HEK293 (cell line): Measurements from ENCODE around the gene SYNGR3.

ENCODE experiments used
- TF ChIP-seq, protein P1 (sequence below): fragments of 450-650 bp; formaldehyde crosslinking; IDR thresholded peaks from 2 replicates; pipeline ENCODE4 v1.5.1; 2016; ENCODE audit warnings: missing biosample characterization, missing genetic modification characterization
- TF ChIP-seq, protein P2 (sequence below): fragments of 450-650 bp; formaldehyde crosslinking; IDR thresholded peaks from 2 replicates; pipeline ENCODE4; 2016; ENCODE audit warnings: missing biosample characterization, missing genetic modification characterization

DNA sequence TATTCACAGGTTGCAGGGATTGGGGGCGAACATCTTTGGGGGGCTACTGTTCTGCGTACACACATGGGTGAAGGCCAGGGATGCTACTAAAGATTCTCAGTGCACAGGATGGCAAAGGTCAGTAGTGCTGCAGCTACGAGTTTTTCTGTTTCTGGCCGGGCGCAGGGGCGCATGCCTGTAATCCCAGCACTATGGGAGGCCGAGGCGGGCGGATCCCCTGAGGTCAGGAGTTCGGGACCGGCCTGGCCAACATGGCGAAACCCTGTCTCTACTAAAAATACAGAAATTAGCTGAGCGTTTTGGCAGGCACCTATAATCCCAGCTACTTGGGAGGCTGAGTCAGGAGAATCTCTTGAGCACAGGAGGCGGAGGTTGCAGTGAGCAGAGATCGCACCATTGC lies 23.8 kb downstream of the SYNGR3 start:
- TF ChIP-seq, protein P1, sequence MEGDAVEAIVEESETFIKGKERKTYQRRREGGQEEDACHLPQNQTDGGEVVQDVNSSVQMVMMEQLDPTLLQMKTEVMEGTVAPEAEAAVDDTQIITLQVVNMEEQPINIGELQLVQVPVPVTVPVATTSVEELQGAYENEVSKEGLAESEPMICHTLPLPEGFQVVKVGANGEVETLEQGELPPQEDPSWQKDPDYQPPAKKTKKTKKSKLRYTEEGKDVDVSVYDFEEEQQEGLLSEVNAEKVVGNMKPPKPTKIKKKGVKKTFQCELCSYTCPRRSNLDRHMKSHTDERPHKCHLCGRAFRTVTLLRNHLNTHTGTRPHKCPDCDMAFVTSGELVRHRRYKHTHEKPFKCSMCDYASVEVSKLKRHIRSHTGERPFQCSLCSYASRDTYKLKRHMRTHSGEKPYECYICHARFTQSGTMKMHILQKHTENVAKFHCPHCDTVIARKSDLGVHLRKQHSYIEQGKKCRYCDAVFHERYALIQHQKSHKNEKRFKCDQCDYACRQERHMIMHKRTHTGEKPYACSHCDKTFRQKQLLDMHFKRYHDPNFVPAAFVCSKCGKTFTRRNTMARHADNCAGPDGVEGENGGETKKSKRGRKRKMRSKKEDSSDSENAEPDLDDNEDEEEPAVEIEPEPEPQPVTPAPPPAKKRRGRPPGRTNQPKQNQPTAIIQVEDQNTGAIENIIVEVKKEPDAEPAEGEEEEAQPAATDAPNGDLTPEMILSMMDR, result no peak
- TF ChIP-seq, protein P2, sequence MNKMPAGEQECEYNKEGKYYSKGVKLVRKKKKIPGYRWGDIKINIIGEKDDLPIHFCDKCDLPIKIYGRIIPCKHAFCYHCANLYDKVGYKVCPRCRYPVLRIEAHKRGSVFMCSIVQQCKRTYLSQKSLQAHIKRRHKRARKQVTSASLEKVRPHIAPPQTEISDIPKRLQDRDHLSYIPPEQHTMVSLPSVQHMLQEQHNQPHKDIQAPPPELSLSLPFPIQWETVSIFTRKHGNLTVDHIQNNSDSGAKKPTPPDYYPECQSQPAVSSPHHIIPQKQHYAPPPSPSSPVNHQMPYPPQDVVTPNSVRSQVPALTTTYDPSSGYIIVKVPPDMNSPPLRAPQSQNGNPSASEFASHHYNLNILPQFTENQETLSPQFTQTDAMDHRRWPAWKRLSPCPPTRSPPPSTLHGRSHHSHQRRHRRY, result no peak
